Epithelial cell of alveolus of lung (primary cell): Measurements from ENCODE around the gene NRG4. TPM values are rescaled to one million over a fixed set of nuclear protein-coding genes. Genes with fewer than 3 reads are reported as not detected.

Experiments
- total RNA-seq: library from RNA; depleted of rRNA; stranded (reverse); fragments of >200 nt; gene quantifications from 2 replicates; pipeline ENCODE4 v1.2.1, GENCODE V29; 2015

The NRG4 gene, protein sequence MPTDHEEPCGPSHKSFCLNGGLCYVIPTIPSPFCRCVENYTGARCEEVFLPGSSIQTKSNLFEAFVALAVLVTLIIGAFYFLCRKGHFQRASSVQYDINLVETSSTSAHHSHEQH
- 0.13 and 0.16 TPM in 2 replicates for total RNA-seq

DNA sequence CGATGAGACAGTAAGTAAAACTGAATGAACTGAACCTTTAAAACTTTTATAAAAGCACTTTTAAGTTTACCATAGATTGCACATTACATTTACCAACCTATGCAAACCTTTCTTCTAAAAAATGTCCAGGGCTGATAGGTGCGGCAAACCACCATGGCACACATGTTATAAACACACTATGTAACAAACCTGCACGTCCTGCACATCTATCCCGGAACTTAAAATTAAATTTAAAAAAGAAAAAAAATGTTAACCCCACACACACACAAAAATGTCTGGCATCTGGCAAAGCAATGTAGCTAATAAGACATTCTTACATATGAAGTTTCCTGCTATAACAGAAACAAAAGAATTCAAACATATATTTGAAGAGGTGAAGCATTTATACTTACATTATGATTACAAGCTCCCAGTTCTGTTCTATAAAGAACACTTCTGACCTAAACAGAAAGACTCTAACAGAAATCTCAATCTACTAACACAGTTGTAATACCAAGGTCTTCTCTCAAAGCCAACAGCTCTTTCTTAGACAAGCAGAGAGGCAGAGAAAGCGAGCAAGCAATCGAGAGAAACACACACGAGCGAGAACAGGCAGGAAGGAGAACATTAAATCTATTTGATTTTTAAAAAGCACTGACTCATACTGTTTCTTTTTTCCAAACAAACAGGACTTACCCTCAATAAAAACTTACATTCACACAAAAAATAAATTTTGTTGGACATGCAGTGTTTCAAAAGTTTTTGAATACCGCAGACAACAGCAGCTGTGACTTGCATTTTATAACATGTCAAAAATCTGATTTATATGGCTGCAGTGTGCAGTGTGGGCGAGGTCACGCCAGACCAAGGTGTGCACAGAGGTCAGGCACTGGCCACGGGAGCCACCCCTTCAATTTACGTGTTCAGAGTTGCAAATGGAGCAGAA is at the start of gene NRG4:
Gene NRG4, minus strand, starts transcription at position 798 of the 925 bp plus-strand sequence. CDS start 1,194 bp downstream, outside the sequence.

DNA sequence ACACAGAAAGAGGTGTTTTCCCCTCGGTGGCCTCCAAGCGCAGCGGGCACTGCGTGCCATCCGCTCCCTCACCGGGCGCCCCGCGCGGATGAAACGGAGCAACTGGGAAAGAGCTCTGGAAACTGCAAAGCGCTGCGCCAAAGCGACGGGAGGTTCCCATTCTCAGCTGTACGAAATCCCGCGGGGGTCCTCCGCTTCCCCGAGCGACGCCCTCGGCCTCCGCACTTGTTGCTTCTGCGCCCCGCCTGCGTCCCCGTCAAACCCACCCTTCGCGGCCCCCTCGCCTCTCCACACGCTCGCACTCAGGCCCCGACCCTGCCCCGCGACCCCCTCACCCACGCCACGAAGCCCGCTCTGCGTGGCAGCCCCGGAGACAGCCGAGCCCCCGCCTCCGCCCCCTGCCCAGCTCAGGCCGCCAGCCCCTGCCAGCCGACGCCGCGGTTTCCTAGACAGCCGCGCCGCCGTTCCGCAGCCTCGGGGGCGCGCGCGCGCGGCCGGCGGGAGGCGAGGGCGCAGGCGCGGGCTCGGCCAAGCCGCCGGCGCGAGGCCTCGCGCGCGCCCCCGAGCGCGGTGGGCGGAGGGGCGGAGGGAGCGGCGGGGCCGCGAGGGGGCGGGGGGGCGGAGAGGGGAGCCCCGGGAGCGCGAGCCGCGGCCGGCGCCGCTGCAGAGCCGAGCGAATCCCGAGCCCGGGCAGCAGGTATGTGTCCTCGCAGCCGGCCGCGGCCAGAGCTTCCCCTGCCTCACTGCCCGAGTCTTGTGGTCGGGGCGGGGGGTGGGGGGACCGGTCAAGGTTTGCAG is 47.3 kb upstream of the NRG4 start, which contains the start of gene TMEM266:
Gene TMEM266, plus strand, starts transcription at position 666 of the 798 bp plus-strand sequence. CDS start 74,279 bp downstream, outside the sequence.

DNA sequence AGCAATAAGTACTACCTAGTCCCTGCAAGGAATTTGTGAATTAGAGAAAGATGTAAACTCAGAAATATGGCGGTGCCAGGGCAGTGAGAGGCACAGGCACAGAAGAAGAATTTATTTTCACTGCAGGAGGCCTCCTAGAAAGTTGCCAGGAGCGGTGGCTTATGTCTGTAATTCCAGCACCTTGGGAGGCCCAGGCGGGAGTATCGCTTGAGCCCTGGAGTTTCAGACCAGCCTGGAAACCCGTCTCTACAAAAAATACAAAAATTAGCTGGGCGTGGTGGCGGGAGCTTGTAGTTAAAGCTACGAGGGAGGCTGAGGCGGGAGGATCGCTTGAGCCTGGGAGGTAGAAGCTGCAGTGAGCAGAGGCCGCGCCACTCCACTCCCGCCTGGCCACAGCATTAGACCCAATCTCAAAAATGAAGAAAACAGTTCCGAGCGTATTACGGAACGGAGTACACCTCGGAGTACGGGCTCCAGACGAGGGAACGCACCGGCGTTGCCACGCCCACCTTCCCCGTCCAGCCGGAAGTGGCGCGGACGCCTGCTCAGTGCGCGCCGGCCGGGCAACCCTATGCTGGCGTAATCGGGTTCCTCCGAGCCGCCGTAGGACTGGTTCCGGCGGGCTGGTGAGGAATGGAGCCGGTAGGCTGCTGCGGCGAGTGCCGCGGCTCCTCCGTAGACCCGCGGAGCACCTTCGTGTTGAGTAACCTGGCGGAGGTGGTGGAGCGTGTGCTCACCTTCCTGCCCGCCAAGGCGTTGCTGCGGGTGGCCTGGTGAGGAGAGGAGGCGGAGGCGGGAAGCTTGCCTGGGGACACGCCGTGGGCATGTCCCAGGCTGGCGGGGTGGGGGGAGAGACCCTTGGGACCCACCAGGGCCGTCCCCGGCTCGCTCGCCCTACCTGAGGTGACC is 108.6 kb downstream of the NRG4 start, which contains the start of gene FBXO22:
Gene FBXO22, plus strand, starts transcription at position 548 of the 909 bp plus-strand sequence. Its CDS starts 86 bp downstream, at position 634.

Other genes starting within 250 kb of the NRG4 start
- gene UBE2Q2, start 169.0 kb downstream of the NRG4 start, total RNA-seq = 23.2 and 31.9 TPM in 2 replicates
- gene FBXO22, start 108.5 kb downstream of the NRG4 start, total RNA-seq = 27.8 and 41.2 TPM in 2 replicates
- gene TMEM266, start 47.6 kb upstream of the NRG4 start, total RNA-seq = 0.39 TPM in 1 of 2 replicates, not detected in the other